Ishikawa (cell line): ENCODE measurements around the gene GPR61.

Experiments used
- CEBPB ChIP-seq: IDR thresholded peaks from 2 replicates; pipeline ENCODE4 v1.6.1; 2012
- CREB1 ChIP-seq: IDR thresholded peaks from 2 replicates; pipeline ENCODE4 v1.6.1; 2012; ENCODE audit warnings: low read depth
- EGR1 ChIP-seq: IDR thresholded peaks from 2 replicates; pipeline ENCODE4 v1.6.1; 2012
- EP300 ChIP-seq: IDR thresholded peaks from 2 replicates; pipeline ENCODE4 v1.6.1; 2012; ENCODE audit warnings: borderline replicate concordance
- FOXM1 ChIP-seq: IDR thresholded peaks from 2 replicates; pipeline ENCODE4 v1.6.1; 2012; ENCODE audit warnings: low read depth, borderline replicate concordance
- NFIC ChIP-seq: IDR thresholded peaks from 2 replicates; pipeline ENCODE4 v1.6.1; 2012
- RAD21 ChIP-seq: IDR thresholded peaks from 2 replicates; pipeline ENCODE4 v1.6.1; 2012; ENCODE audit warnings: low read depth
- REST ChIP-seq: IDR thresholded peaks from 2 replicates; pipeline ENCODE4 v1.6.1; 2012; ENCODE audit warnings: low read depth, mild to moderate bottlenecking
- TAF1 ChIP-seq: IDR thresholded peaks from 2 replicates; pipeline ENCODE4 v1.6.1; 2012; ENCODE audit warnings: low read depth, mild to moderate bottlenecking
- TCF12 ChIP-seq: IDR thresholded peaks from 2 replicates; pipeline ENCODE4 v1.6.1; 2012; ENCODE audit warnings: low read depth
- USF1 ChIP-seq: IDR thresholded peaks from 2 replicates; pipeline ENCODE4 v1.6.1; 2012
- YY1 ChIP-seq: IDR thresholded peaks from 2 replicates; pipeline ENCODE4 v1.6.1; 2012; ENCODE audit warnings: low read depth
- TF ChIP-seq, protein P1 (sequence below): IDR thresholded peaks from 2 replicates; pipeline ENCODE4 v1.6.1; 2012

GRCh38 chr1:109528712-109529111 is 11.0 kb upstream of the GPR61 start:
- TF ChIP-seq, protein P1, sequence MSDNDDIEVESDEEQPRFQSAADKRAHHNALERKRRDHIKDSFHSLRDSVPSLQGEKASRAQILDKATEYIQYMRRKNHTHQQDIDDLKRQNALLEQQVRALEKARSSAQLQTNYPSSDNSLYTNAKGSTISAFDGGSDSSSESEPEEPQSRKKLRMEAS: no peak
- TF ChIP-seq EGR1 (no peak), CEBPB (no peak), EP300 (no peak), USF1 (no peak), TAF1 (no peak), RAD21 (no peak), REST (no peak), CREB1 (no peak), NFIC (no peak), YY1 (no peak), TCF12 (no peak), FOXM1 (no peak)
